Testis (tissue), 2 donors: ENCODE measurements around the gene SCAF11.

ENCODE experiments used
- CTCF ChIP-seq, 3 experiments: fragments of 450-650 bp in 2 of 3; fragments of 200-600 bp in 1 of 3; sonication (generic) in 1 of 3; IDR thresholded peaks; one replicate each; pipeline ENCODE4 v1.5.1; 2016 to 2019; ENCODE audit warnings: antibody characterized with exemption in 3 of 3, mild to moderate bottlenecking in 2 of 3, moderate library complexity in 1 of 3
- POLR2A ChIP-seq: fragments of 450-650 bp; IDR thresholded peaks from one replicate; pipeline ENCODE4 v1.6.1; 2017; ENCODE audit warnings: antibody characterized with exemption, mild to moderate bottlenecking, moderate library complexity

- TF ChIP-seq CTCF (IDR thresholded peaks at IDR 0.05) (no peak), POLR2A (no peak)
Observed at GRCh38 chr12:45946435-45946834, 43.9 kb downstream of the SCAF11 start.
